ENCODE measurements around the gene MAD1L1.

DNA sequence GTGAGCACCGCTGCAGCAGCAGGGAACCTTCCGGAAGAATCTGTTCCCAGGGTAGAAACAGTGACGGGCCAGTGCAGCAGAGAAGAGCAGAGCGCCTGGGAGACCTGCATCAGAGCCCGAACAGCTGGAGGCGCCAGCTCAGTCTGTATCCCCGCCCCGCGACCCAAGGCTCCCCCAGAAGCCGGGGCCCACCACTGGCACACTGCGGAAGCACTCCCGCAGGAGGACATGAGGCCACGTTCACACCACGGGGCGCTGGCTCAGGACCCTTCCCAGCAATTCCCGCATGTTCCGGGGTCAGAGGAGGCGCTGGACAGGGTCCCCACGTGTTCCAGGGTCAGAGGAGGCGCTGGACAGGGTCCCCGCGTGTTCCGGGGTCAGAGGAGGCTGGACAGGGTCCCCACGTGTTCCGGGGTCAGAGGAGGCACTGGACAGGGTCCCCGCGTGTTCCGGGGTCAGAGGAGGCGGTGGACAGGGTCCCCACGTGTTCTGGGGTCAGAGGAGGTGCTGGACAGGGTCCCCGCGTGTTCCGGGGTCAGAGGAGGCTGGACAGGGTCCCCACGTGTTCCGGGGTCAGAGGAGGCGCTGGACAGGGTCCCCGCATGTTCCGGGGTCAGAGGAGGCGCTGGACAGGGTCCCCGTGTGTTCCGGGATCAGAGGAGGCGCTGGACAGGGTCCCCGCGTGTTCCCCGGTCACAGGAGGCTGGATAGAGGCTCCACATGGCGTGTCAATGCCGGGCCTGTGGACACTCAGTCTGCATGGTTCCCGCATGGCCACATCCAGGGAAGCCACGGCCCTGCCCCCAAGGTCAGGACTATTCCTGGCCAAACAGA is 117.6 kb downstream of the MAD1L1 start:
- no peak for TF ChIP-seq POLR2AphosphoS5 (IDR thresholded peaks at IDR 0.05)
- TF ChIP-seq, protein P1, sequence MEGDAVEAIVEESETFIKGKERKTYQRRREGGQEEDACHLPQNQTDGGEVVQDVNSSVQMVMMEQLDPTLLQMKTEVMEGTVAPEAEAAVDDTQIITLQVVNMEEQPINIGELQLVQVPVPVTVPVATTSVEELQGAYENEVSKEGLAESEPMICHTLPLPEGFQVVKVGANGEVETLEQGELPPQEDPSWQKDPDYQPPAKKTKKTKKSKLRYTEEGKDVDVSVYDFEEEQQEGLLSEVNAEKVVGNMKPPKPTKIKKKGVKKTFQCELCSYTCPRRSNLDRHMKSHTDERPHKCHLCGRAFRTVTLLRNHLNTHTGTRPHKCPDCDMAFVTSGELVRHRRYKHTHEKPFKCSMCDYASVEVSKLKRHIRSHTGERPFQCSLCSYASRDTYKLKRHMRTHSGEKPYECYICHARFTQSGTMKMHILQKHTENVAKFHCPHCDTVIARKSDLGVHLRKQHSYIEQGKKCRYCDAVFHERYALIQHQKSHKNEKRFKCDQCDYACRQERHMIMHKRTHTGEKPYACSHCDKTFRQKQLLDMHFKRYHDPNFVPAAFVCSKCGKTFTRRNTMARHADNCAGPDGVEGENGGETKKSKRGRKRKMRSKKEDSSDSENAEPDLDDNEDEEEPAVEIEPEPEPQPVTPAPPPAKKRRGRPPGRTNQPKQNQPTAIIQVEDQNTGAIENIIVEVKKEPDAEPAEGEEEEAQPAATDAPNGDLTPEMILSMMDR (IDR thresholded peaks at IDR 0.05) = no peak
- no peak for TF ChIP-seq EP300 (IDR thresholded peaks at IDR 0.05)
